Stimulated activated CD4-positive, alpha-beta T cell treated with anti-CD3 and anti-CD28 coated beads, Interleukin-4, amount 100 ng/mL, for 48 hours (primary cell): ENCODE measurements around the gene CTSE.
"Not testable (repeated sequence)": the region's sequence is repeated elsewhere in the genome, so short reads cannot be mapped to it uniquely, and the experiment has no call there.

Experiments used
- DNase-seq, 2 donors: peaks; one replicate each; pipeline ENCODE4 v3.0.0-alpha.2; 2020; ENCODE audit warnings: low read depth in 2 of 2

CTSE gene

GRCh38 chr1:206023695-206024094 lies at the start of gene CTSE:
Gene CTSE, minus strand, starts transcription at chr1:206023895. Its CDS starts 104 bp downstream, at chr1:206023791.
- DNase-seq, result no peak

DNA sequence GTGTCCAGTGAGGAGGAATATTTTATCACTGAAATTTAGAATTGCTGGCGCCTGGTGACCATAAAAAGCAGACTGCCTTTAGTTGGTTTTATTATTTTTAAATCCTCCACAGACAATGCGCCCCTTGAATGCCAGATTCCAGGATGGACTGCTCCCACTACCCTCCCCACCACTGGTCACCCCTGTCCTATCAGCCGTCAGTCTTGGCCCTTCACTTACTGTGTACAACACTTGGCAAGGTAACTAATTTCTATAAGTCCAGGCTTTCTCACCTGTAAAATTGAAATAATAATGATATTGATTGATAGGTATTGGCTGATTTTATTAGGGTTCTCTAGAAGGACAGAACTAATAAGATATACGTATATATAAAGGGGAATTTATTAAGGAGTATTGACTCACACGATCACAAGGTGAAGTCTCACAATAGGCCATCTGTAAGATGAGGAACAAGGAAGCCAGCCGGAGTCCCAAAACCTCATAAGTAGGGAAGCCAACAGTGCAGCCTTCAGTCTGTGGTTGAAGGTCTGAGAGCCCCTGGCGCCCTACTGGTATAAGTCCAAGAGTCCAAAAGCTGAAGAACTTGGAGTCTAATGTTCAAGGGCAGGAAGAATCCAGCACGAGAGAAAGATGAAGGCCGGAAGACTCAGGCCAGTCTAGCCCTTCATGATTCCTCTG lies 47.1 kb upstream of the CTSE start:
- no peak for DNase-seq

DNA sequence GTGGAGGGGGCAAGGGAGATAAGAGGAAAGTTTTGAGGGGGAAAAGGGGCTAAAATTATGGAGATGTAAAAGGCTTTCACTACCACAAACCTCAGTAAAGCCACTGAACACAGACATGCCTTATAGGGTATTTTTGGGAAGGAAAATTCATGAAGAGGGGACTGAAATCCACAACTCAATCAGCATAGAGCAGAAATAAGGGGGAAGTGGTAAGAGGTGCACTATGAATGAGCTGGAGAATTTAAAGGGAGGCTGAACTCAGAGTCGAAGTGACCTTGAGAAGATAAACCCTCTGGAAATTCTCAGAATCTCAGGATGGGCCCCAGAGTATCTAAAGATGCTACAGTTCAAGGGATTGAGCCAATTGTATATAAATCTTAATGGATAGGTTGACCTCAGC lies 44.6 kb upstream of the CTSE start:
- no peak for DNase-seq

DNA sequence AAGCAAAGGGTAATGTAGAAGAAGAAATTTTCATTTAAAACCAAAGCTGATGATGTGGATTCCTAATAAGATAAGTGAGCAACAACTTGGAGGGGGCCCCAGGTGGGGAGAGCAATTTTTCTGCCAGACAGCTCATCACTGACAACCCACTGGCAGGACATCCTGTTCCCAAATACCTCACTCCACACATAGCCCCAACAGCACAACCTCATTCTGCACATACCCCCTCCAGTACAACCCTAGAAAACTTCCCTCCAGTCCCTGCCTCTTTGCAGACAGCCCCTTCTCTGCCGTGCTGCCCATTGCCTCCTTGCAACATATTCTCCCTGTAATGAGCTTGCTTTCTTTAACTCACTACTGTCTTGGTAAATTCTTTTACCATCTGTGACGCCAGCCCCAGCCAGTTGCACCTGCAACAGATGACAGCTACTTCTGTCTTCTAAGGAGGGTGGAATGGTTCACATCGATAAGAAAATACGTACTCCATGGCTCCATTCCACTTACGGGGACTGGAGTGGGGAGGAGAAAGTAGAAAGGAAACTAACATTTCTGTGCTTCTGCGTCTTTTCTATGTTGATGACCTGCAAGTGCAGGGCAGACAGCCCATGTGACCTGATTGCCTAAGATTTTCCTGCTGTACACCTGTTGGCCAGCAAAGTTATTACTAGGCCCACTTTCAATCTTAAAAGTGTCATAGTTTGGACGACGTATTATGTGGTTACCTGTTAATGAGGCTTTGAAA lies 44.0 kb upstream of the CTSE start:
- DNase-seq, result no peak

DNA sequence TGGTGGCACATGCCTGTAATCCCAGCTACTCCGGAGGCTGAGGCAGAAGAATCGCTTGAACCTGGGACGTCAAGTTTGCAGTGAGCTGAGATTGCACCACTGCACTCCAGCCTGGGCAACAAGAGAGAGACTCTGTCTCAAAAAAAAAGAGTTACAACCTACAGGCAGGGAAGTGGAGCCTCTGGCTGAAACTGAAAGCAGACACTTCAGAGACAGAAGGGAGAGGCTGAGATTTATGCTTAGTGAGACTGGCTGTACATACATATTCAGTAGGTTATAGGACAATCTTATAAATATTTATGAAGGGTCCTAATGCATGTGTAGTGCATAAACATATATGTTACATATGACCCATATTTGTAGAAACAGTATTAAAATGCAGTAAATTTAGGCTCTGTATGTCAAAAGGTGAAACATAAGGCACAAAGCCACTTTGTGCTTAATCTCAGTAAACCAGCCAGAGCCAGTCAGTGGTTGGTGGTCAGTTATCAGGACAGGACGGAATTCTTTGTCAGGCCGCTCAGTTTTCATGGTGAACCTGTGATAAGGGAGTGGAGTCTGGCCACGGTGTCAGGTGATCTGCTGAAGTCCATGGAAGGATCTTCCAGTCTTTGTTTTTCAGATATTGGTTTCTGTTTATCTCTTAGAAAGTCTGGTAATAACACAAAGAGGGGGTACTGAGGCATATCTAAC lies 42.9 kb upstream of the CTSE start:
- no peak for DNase-seq

GRCh38 chr1:206065547-206066145 lies 42.0 kb upstream of the CTSE start:
- DNase-seq, result no peak

DNA sequence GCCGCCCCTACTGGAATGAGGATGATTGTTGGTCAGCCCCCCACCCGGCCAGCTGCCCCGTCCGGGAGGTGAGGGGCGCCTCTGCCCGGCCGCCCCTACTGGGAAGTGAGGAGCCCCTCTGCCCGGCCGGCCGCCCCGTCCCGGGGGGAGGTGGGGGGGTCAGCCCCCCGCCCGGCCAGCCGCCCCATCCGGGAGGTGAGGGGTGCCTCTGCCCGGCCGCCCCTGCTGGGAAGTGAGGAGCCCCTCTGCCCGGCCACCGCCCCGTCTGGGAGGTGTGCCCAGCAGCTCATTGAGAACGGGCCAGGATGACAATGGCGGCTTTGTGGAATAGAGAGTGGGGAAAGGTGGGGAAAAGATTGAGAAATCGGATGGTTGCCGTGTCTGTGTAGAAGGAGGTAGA lies 40.8 kb upstream of the CTSE start:
- not testable (repeated sequence) for DNase-seq

DNA sequence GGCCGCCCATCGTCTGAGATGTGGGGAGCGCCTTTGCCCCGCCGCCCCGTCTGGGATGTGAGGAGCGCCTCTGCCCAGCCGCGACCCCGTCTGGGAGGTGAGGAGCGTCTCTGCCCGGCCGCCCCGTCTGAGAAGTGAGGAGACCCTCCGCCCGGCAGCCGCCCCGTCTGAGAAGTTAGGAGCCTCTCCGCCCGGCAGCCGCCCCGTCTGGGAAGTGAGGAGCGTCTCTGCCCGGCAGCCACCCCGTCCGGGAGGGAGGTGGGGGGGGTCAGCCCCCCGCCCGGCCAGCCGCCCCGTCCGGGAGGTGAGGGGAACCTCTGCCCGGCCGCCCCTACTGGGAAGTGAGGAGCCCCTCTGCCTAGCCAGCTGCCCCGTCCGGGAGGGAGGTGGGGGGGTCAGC lies 40.3 kb upstream of the CTSE start:
- not testable (repeated sequence) for DNase-seq

GRCh38 chr1:206062464-206062863 lies 38.8 kb upstream of the CTSE start:
- DNase-seq, result no peak

DNA sequence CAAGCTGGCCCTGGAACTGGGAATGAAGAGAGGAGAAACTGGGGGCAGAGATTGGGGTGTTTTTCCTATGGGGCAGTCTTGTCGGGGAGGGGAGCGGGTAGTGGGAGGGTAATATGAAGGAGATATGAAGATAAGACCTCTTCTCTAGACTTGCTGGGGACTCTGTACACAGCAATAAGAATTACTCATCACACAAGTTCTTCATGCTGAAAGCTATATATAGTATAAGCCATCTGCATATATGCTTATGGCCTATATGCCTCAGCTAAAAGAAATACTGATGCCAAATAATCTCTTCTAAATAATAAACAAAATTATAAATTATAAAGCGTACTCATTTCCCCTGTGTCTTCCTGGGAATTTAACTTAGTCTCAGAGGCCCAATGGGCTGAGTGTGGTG lies 37.1 kb upstream of the CTSE start:
- no peak for DNase-seq

- DNase-seq, result no peak
Measured at GRCh38 chr1:206059355-206059915, 35.7 kb upstream of the CTSE start.

DNA sequence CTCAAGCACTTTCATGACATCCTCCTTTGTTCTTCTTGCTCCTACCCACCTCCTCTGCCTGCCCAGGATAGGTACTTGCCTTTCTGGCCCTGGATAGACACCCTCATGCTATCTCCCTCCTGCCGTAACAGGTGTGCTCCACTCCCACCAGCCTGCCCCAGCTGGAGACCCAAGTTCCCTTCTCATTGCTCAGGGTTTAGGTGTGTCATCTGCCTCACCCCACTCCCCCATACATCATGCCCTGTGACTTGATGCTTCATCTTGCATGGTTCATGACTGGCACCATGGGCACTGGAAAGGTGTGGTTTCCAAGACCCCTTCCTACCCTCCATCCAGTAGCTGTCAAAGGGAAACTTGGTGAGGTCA lies 35.2 kb upstream of the CTSE start:
- no peak for DNase-seq

DNA sequence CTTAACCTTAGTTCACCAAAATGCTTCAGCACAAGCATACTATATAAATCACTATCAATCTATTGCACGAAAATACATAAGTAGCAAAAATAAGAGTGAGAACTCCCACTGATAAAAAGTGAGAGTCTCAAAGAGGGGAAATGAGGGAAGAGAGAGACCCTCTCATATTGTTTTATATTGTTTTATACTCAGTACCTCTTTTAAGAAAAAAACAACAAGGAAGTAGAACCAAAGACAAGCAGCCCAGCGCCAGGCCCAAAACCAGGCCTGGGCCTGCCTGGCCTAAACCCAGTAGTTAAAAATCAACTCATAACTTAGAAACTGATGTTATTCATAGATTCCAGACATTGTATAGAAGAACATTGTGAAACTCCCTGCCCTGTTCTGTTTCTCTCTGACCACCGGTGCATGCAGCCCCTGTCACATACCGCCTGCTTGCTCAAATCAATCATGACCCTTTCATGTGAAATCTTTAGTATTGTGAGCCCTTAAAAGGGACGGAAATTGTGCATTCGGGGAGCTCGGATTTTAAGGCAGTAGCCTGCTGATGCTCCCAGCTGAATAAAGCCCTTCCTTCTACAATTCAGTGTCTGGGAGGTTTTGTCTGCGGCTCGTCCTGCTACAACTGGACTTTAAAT lies 34.7 kb upstream of the CTSE start:
- not testable (repeated sequence) for DNase-seq

DNA sequence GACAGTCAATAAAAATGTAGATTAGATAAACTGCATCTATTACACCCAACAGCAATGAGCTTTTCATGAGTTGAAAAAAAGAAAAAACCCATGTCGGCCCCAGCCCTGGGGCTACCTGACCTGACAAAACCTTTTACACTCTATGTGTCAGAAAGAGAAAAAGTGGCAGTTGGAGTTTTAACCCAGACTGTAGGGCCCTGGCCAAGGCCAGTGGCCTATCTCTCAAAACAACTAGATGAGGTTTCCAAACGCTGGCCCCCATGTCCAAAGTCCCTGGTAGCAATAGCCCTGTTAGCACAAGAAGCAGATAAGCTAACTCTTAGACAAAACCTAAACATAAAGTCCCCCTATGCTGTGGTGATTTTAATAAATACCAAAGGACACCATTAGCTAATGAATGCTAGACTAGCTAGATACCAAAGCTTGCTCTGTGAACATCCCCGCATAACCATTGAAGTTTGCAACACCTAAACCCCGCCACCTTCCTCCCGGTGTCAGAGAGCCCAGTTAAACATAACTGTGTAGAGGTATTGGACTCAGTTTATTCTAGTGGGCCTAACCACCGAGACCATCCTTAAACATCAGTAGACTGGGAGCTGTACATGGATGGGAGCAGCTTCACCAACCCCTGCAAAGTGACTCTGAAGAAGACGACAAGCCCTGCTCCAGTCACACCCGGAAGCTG lies 32.1 kb upstream of the CTSE start:
- DNase-seq, result not testable (repeated sequence)

- DNase-seq, result not testable (repeated sequence)
Measured at GRCh38 chr1:206055069-206055625, 31.5 kb upstream of the CTSE start.

GRCh38 chr1:206053616-206054015 lies 29.9 kb upstream of the CTSE start:
- not testable (repeated sequence) for DNase-seq

- DNase-seq, result not testable (repeated sequence)
Measured at GRCh38 chr1:206052919-206053610, 29.4 kb upstream of the CTSE start, which contains the start of gene RHEX. Gene RHEX, plus strand, starts transcription at chr1:206053173. Its CDS starts 44,656 bp downstream, at chr1:206097829.

DNA sequence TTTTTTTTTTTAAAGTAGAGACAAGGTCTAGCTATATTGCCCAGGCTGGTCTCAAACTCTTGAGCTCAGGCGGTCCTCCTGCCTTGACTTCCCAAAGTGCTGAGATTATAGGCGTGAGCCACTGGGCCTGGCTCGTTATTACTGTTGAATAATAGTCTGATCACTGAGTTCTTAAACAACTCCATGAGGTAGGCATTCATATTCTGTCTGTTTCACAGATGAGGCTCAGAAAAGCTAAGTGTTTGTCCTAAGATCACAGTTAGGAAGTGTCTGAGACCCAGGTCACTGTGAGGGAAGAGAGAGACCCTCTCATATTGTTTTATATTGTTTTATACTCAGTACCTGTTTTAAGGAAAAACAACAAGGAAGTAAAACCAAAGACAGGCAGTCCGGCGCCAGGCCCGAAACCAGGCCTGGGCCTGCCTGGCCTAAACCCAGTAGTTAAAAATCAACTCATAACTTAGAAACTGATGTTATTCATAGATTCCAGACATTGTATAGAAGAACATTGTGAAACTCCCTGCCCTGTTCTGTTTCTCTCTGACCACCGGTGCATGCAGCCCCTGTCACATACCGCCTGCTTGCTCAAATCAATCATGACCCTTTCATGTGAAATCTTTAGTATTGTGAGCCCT lies 28.7 kb upstream of the CTSE start:
- DNase-seq, result not testable (repeated sequence)

GRCh38 chr1:206050655-206051235 lies 27.1 kb upstream of the CTSE start:
- DNase-seq, result peak; percentile 6 to 26
